MV-4-11 (cell line): ENCODE measurements around the gene PPCDC.

Experiments used
- DNase-seq: peaks from one replicate; lab custom pipeline; 2025; lab: John Stamatoyannopoulos, UW

Gene PPCDC

DNA sequence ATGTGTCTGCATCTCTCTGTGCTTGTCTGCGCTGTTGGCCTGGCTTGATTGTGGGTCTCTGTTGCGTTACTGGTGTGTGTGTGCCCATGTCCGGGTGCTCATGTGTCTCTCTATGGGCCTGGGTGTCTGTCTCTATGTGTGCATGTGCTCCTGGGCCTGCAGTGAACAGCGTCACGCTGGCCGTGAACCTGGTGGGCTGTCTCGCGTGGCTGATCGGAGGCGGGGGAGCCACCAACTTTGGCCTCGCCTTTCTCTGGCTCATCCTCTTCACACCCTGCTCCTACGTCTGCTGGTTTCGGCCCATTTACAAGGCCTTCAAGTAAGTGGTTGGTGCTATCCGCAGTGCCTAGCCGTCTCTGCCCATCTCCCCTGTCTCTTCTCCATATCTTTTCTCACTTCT is 7.0 kb upstream of the PPCDC start:
- no peak for DNase-seq

DNA sequence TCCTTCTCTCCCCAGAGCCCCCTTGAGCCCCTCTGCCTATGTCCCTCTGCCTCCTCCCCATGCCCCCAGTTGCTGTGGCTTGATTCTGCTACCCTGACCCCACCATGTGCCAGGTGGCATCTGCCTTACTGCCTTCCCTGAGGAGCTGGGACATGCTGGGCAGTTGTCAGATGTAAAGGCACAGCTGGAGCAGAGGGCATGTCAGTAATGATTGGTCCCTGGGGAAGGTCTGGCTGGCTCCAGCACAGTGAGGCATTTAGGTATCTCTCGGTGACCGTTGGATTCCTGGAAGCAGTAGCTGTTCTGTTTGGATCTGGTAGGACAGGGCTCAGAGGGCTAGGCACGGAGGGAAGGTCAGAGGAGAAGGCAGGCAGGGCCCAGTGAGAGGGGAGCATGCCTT is 3.5 kb upstream of the PPCDC start:
- no peak for DNase-seq

DNA sequence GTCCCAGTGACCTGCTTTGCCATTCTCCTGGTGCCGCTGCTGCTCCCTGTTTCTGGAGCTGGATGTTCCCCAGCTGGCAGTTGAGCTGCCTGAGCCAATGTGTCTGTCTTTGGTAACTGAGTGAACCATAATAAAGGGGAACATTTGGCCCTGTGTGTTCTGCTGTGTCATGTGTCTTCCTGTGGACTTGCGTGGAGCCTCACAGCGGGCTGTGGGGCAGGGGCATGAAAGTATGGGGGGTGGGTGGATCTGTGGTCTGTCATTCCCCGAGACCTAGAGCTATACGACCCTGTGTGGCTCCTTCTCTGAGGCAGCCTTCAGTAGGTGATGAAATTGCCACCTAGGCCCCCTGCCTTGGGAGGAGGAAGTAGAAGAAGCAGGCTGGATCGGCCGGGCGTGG is 2.0 kb upstream of the PPCDC start:
- DNase-seq, result no peak

DNA sequence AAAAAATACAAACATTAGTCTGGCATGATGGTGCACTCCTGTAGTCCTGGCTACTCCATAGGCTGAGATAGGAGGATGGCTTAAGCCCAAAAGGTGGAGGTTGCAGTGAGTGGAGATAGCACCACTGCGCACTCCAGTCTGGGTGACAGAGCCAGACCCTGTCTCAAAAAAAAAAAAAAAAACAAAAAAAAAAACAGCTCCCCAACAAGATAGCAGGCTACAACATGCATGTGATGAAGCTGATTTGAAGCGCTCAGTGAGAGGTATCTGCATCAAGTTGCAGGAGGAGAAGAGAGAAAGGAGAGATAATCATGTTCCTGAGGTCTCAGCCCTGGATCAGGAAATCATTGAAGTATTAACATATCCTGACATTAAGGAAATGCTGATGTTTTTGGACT is 608 bp upstream of the PPCDC start:
- no peak for DNase-seq

DNA sequence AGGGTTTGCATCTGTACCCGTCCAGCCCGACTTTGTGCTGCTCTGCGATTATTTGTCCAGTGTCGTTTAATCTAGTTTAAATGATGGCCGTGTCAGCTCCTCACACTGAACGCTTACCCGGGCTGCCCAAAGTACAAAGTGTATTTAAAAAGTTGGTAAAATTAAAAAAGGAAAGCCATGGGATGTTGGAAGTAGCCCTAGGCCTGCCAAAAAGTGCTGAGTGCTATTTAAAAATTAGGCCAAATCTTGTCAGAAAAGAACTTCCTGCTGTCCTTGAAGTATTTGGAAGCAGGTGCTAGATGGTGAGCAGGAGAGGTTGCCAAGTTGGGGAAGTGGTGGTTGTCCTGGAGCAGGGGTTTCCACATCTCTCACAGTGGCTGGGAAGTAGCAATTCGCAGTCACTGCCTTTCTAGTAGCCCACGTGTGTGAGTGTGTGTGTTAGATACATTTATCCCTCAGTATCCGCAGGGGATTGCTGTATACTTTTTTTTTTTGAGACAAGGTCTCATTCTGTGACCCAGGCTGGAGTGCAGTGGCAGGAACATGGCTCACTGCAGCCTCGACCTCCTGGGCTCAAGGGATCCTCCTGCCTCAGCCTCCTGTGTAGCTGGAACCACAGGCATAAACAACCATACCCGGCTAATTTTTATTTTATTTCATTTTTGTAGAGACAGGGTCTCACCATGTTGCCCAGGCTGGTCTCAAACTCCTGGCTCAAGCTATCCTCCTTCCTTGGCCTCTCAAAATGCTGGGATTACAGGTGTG is 664 bp downstream of the PPCDC start:
- DNase-seq, result peak; percentile 81

DNA sequence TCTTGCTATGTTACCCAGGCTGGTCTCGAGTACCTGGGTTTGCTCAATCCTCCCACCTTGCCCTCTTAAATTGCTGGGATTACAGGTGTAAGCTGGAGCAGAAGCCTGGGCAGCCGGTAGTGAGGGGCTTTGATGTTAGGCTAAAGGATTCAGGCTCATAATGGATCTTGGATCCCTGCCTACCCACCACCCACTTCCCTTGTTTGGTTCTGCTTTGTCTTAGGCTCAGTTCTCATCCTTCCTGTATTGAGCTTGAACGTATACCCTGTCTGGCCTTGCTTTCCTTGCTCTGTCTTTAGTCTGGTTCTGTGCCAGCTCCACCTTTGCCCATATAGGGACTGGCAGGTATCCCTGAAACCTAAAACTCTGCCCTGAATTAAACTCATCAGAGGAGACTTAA is 1.7 kb downstream of the PPCDC start:
- DNase-seq, result peak; percentile 35

DNA sequence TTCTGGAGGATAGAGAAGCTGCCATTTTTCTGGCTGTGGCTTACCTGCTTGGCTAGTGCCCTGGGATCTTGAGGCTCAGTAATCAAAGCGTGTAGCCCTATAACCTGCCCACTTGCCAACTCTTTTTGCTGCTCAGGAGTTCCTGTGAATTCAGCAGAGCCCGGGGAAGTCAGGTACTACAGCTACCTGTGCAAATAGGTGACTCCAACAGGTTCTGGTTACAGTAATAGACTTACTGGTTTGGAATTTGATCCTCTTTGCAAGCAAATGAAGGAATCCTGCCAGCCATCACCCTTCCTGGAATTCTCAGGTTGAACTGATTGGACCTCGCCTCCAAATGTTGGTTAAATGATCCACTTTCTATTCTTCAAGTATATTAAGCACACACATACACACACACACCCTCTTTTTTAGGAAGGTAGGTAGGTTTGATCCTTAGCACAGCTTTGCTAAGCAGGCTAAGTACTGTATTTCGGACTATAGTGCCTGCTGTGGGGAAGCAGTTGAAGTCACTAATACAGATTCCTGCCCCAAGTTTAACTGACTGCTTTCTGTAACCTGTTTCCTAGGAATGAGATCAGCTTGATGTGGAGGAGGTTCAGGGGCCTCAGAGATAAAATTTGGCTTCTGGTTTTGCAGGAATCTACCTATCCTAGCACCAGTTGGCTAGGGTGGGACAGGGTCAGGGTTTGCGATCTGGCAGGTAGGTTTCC is 2.3 kb downstream of the PPCDC start:
- DNase-seq, result no peak

DNA sequence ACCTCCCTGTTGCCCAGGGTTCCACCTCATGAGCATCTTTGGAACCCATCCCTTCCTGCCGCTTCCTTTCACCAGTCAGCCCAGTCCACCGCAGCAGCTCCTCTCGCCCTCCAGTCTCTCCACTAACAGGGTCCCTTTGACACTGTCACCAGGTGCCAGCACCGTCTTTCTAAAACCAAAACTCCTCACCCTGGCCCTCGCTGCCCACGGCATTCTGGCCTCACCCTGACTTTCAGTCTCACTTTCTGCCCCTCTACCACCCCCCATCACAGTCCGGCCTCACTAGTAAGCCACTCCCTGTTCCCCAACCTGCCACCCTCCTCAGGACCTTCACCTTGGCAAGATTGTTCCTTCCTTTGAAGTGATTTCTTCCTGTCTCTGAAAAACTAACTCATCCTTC is 4.2 kb downstream of the PPCDC start:
- no peak for DNase-seq

DNA sequence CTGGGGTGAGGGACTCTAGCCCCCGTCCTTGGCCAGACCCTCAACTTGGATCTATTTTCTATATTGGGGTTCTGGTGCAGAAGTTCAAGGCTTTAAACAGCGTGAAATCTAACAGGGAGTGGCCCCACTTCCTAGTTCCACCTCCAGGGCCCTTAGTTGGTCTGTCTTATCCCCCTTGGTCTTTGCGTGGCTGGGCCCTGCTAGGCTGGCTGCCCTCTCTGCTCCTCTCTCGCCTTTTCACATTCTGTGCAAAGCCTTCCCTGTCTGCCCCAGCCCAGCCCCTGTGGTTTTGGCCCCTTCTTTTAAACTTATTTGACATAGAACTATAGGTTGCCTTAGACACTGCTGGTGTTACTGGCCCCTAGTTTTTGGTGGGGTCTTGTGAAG is 5.6 kb downstream of the PPCDC start:
- DNase-seq, result no peak

DNA sequence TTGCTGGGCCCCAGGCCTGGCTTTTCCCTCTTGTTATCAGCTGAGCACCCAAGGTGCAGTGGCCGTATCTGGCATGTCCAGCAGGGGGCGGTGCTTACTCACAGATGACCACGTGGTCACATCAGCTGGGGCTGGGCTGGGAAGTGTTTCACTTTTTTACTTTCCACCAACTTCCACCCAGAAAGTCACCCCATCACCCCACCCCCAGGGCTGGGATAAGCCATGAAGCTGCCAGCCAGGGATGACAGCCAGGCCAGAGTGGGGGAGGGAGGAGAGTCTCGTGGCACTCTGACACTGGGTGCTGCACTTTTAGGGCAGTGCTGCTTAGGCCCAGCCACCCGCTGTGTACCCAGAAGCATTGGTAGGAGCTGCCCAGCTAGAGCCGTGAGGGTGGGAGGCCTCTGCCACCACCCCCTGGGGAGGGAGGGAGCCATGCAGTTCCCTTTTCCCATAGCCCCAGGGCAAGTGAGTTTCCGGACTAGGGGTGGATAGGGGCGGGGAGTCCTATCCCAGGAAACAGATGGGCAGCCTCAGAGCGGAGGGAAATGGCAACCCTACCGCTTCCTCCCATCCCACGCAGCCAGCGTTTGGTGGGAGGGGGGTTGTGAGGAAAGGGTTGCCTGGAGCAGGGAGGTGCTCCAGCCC is 6.1 kb downstream of the PPCDC start:
- DNase-seq, result peak; percentile 96

DNA sequence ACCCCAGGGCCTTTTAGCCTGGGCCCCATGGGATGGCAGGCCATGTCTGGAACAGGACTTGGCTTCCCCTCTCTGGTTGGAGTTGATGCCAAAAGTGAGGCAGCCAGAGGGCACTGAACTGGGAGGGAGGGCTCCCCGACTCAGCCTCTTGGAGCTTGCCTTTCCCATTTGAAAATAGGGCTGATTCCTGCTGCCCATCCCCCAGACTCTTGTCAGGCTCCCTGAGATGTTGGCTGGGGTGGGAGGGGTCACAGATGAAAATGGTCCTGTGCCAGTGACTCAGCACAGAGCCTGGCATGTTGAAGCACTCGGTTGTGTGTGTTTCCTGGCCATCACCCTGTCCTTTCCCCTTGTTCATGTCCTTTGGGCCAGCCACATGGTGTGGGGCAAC is 6.6 kb downstream of the PPCDC start:
- no peak for DNase-seq

DNA sequence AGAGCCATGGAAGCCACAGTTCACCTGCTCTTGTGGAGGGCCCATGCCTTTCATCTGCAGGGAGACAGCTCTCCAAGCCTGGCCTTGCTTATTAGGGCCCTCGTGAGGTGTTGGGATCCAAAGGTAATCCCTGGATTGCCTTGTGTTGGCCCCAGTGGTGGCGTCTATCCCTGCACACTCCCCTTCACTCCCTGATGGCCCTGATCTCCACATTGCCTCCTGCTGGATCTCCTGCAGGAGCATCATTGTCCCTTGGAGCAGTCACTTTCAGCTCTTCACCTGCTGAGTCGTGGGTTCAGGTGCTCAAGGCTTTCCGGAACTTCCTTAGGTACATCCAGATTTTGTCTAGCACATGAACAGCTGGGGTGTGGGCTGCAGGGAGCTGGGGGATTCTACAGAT is 7.0 kb downstream of the PPCDC start:
- no peak for DNase-seq

DNA sequence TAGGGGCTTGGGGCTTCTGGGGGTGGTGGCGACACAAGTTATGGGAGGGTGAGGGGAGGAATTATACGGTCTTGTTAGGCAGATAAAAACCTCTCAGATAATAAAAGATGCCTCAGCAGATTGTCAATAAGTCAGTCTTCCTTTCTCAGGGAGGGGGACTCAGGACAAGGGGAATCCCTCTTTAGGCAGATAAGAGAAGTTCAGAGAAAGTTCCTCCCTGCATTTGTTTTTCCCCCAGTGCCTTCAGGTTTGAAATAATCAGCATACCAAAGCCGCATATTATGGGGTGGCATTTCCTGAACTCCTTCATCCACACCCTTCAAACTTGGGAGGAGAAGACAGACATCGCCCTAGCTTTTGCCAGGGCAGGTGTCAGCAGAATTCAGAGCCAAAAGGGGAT is 8.5 kb downstream of the PPCDC start:
- DNase-seq, result no peak

DNA sequence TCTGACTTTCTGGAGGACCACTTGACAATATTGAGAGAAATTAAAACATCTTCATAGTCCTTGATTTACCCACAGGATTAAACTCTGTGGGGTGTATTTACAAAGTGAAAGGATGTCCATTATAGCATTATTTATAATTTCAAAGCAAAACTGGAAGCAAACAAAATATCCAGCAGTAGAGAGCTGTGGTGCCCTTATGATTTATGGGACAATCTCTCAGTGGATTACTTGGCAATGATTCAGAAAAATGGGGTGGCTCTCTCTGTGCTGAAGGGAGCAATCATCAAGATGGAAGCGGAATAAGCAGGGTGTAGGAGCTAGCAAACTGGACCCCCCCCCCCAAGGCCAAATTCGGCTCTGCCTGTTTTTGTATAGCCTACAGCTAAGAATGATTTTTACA is 9.0 kb downstream of the PPCDC start:
- DNase-seq, result no peak

DNA sequence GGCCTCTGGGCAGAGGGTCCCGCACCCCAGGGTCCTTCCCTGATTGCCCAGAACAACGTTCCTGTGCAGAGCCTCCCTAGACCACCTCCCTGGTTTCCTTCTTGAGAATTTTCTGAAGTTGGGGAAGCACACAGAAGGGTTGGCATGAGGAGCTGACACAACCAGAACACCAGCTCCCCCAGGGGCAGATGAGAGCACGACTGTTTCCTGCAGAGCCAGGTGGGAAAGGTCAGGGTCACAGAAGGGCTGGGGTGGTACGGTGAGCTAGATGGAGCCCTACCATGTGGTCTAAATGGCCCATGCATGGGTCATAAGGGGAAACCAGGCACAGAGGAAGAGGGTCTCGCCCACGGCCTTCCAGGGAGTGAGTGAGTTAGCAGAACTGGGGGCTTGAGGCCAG is 10.4 kb downstream of the PPCDC start:
- no peak for DNase-seq

DNA sequence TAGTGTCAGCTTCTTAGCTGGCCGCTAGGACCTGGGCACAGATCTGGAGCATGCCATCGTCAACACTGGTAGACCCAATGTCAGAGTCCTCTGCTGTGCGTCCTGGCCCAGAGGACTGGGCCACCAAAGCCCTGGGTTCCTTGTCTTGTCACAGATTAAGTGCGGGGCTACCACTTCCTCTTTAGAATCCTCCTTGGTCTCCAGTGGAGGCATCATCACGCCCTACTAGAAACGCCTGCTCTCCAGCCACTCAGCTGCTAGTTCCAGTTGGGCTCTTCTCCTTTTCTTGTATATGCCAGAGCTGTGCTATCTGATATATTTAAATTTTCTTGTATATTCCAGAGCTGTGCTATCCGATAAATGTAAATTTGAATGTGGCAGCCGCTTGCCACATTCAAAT is 11.2 kb downstream of the PPCDC start:
- peak; percentile 94 for DNase-seq

DNA sequence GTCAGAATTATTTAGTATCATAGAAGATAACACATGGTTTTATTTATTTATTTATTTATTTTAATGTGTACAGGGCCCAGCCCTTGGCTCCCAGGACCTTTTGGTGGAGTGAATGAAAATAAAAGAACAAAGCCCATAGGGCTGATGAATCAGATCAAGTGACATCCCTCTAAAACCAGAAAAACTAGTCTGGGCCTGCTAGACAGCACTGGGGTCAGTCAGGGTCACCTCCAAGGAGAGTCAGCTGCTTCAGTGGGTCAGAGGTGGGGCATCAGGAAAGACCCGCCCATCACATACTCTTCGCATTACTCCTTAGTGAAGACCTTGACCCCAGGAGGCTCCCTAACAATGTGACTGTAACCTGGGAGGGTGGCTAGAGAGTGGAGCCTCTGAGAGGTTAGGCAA is 12.8 kb downstream of the PPCDC start:
- no peak for DNase-seq

DNA sequence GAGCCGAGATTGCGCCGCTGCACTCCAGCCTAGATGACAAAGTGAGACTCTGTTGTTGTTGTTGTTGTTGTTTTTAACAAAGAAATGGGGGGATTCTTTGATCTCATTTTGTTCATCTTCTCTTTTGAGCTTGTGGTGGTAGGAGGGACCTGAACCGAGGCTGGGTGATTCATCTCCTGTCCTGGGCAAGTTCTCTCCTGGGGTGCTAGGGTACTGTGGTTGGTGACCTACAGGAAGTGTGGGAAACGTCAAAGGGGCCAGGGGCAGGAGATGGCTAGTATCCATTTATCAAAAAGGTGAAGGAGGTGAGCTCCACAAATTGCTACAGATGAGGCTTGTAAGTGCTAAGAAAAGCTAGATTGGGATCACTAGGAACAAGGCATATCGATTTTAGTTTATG is 14.3 kb downstream of the PPCDC start:
- DNase-seq, result peak; percentile 36

DNA sequence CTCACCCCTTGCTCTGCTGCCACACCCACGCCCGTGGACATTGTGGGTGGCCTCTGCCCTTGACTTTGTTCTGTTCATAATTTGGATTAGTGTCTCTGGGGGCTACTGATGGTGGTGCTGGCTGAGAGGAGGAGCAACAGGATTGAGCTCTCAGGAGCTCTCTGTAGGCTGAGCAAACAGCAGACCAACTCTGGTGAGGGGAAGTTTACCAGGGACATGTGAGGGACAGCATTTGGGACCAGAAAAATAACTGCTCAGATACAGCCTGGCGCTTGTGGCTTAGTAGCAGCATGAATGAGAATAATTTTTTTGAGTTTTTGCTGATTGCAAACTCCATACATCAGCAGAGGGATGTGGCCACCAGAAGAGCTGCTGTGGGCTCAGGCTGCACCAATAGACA is 14.8 kb downstream of the PPCDC start:
- DNase-seq, result no peak

DNA sequence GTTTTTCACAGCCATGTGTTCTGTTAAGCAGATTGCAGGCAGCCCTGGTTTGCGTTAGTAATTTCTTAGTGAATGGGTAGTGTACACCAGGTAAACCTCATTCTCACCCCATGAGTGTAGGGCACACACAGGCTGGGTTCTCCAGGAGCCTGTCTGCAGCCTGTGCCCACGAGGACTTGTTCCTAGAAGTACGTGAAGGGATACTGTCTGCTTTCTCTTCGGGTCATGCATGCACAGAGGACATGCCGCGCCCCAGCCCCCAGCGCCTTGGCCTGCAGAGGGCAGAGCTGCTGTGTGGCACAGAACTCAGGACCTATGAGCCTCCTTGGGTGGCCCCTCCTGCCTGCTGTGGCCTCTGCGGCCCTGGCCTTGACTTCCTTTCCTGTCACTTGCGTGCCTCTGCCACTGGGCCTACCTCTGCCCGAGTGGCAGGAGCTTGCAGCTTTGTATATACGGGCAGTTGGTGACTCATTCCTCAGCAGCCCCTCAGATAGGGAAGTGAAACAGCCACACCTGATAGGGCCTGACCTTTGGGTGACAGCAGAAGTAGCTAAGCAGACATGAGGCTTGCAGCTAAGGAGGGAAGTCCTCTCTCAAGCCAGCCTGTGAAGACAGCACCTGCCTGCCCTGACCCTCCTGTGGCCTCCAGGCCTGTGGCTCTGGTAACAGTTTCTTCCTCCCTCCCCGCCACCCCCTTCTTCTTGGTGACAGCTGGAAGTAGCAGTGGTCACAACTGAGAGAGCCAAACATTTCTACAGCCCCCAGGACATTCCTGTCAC is 19.5 kb downstream of the PPCDC start:
- peak; percentile 100 for DNase-seq

DNA sequence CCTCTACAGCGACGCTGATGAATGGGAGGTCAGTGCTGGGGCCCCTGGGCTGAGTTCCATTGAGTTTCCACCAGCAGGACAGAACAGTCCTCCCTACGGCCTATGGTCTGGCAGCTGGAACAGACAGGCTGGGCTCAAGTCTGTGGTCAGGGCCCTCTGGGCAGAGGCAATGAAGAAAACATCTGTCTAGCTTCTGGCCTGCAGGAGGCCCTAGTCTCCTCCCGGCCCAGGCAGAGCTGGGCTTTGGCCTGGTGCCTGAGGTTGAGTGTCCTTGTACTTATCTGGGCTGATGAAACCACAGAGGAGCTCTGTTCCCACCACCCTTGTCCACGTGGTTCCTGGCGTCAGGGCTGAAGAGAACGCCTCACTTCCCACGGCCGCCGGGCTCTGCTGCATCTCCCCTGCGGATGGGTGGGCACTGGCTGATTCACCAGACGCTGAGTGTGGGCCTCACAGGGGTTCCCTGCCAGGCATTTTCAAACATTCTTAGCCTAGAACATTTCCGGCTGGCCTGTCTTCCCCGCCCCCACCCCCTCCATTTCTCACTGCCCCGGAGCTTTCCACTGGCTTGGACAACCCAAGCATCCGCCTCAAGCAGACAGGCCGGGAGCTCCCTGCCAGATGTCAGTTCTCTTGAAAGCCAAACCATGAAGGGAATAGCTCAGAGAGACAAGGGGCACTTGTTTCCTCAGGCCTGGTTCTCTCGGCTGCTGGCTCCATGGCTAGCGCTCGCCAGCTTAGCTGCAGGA is 20.3 kb downstream of the PPCDC start:
- DNase-seq, result peak; percentile 98
